Left lung (tissue), 10 donors: Measurements from ENCODE around the gene ZDHHC12. TPM values are rescaled to one million over a fixed set of nuclear protein-coding genes. Genes with fewer than 3 reads are reported as not detected.
A peak's percentile ranks its signal among the peaks of the same experiment; 100 is the strongest.

Source experiments
- ATAC-seq: fragments of 200-7000 bp; cut with Tn5 transposase; one replicate; pipeline ENCODE4 v1.9.1; 2020; ENCODE audit warnings: moderate library complexity
- DNase-seq, 4 donors: peaks; one replicate each; pipeline ENCODE4 v3.0.0-alpha.2; 2013 to 2020
- H3K27ac ChIP-seq, 2 donors: fragments of 200-600 bp; sonication (generic) in 1 of 2; one replicate each; pipeline versions ENCODE4 v1.5.0 to v1.8.0; 2020 to 2021
- H3K27me3 ChIP-seq, 2 donors: fragments of 200-600 bp; sonication (generic) in 1 of 2; one replicate each; pipeline versions ENCODE4 v1.5.0 to v1.8.0; 2020 to 2021
- H3K36me3 ChIP-seq, 2 donors: fragments of 200-600 bp; sonication (generic) in 1 of 2; one replicate each; pipeline versions ENCODE4 v1.5.0 to v1.8.0; 2020 to 2021
- H3K4me1 ChIP-seq, 2 donors: fragments of 200-600 bp; one replicate each; pipeline ENCODE4 v1.8.0; 2021
- H3K4me3 ChIP-seq, 2 donors: fragments of 200-600 bp; sonication (generic) in 1 of 2; one replicate each; pipeline versions ENCODE4 v1.5.0 to v1.8.0; 2020 to 2021; ENCODE audit warnings: mild to moderate bottlenecking in 1 of 2
- H3K9me3 ChIP-seq, 2 donors: fragments of 200-600 bp; sonication (generic) in 1 of 2; one replicate each; pipeline versions ENCODE4 v1.5.0 to v1.8.0; 2020 to 2021
- CTCF ChIP-seq, 2 donors: fragments of 200-600 bp; sonication (generic) in 1 of 2; IDR thresholded peaks; one replicate each; pipeline versions ENCODE4 v1.5.0 to v1.8.0; 2021; ENCODE audit warnings: antibody characterized with exemption in 2 of 2
- intact Hi-C, 2 donors: fragments of 100-400 bp; cut with DNase I; formaldehyde crosslinking; loops; one replicate each; pipeline versions ENCODE4 v1.11.2 to v1.14.2; 2022
- polyA plus RNA-seq, 6 donors: library from polyadenylated mRNA; unstranded; fragments of 120-200 nt; gene quantifications; one replicate each; pipeline ENCODE4 v1.2.1, GENCODE V29; 2013; ENCODE audit not compliant: insufficient read length in 6 of 6
- total RNA-seq, 2 donors: library from RNA; stranded (reverse); fragmentation: NEBNext Ultra II Directional; extraction: Animal tissue kit (Norgen Biotek cat#: 25700); gene quantifications; one replicate each; pipeline ENCODE4 v1.2.1, GENCODE V29; 2021
- donor health status: DM: no; HTN: yes; CAD: no.
- donor health status: DM: no; HTN: no; CAD: no.

Gene ZDHHC12
- total and polyA plus RNA-seq, 8 donors, result 10.8 to 48.9 (median 12.0) TPM

DNA sequence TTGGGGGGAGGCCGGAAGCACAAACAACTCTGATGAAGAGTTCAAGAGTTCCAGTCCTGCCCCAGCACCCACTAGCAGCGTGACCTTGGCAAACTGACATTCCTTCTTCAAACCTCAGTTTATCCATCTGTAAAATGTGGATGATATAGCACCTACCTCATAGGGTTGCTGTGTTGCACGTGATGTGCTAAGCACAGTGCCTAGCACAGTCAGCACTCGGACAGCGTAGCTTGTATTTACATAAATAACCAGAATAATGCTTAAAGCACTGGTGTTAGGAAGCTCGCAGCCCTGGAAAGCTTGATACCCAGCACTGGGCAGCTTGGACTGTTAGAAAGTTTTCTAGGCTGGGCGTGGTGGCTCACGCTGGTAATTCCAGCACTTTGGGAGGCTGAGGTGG is 16.5 kb downstream of the ZDHHC12 start:
- TF ChIP-seq CTCF (IDR thresholded peaks at IDR 0.05), result no peak
- Histone ChIP-seq H3K9me3 (no peaks in the 10 kb centered on the region), H3K27ac (no peak overlapping the region), H3K4me1 (peaks cover 0 to 12% of the 10 kb centered on the region in 2 donors), H3K36me3 (peaks cover 0 to 26% of the 10 kb centered on the region in 2 donors), H3K4me3 (no peak overlapping the region), H3K27me3 (no peaks in the 10 kb centered on the region)
- intact Hi-C loops, result no loop called here
- peak in 1 of 4 donors; percentile 3 for DNase-seq
- ATAC-seq, result no peak

- H3K9me3 ChIP-seq, result no peaks in the 10 kb centered on the region
- no peak overlapping the region for H3K4me3 ChIP-seq
- no peak for TF ChIP-seq CTCF (IDR thresholded peaks at IDR 0.05)
- no peak overlapping the region for H3K27ac ChIP-seq
- intact Hi-C loops, result no loop called here
- peaks cover 0 to 18% of the 10 kb centered on the region in 2 donors for H3K4me1 ChIP-seq
- H3K27me3 ChIP-seq, result no peaks in the 10 kb centered on the region
- peak in 2 of 4 donors; percentile 27 to 75 for DNase-seq
- ATAC-seq, result no peak
- peaks cover 0 to 20% of the 10 kb centered on the region in 2 donors for H3K36me3 ChIP-seq
These were observed 17.1 kb downstream of the ZDHHC12 start for GRCh38 chr9:128706671-128707381.

DNA sequence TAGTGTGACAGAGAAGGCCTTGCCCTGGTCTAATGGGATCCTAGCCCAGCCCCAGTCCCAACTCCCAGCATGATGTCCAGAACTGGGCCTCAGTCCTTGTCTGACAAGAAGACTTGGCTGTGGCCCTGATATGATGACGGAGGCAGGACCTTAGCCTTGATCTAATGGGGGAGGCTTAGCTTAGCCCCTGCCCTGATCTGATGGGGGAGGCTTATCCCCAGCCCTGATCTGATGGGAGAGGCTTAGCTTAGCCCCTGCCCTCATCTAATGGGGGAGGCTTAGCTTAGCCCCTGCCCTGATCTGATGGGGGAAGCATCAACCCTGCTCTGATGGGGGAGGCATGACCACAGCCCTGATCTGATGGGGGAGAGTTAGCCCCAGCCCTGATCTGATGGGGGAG is 17.9 kb downstream of the ZDHHC12 start:
- peak in 1 of 4 donors; percentile 10 for DNase-seq
- ATAC-seq, result no peak

DNA sequence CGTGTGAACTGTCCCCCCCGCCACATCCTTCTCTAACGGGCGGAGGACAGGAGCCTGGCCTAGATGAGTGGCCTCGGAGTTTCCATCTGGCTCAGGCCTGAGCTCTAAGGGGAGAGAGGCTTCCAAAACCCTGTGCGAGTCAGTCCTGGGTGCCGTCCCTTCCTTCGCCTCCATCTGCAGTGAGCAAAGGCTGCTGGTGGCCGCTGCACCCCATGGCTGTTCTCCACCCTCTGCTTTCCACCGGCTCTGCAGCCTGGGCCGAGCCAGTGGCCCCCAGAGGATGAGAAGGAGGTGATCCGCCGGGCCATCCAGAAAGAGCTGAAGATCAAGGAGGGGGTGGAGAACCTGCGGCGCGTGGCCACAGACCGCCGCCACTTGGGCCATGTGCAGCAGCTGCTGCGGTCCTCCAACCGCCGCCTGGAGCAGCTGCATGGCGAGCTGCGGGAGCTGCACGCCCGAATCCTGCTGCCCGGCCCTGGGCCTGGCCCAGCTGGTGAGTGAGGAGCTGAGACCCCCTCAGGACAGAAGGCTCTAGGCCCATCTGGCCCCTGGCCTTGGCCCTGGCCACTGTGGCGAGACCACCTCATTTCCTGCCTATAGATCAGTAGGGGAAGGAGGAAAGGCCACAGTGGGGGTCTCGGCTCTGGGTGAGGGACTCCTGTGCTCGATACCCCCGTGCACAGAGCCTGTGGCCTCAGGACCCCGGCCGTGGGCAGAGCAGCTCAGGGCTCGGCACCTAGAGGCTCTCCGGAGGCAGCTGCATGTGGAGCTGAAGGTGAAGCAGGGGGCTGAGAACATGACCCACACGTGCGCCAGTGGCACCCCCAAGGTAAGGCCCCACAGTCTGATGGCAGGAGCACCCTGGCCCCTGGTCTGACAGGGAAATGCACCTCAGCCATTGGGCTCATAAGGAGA is 18.6 kb downstream of the ZDHHC12 start:
- Histone ChIP-seq H3K4me3 (no peak overlapping the region), H3K27me3 (no peaks in the 10 kb centered on the region), H3K27ac (peak overlapping the region in 1 of 2 donors; percentile 83), H3K9me3 (no peaks in the 10 kb centered on the region), H3K4me1 (peaks cover 0 to 28% of the 10 kb centered on the region in 2 donors), H3K36me3 (peaks cover 0 to 18% of the 10 kb centered on the region in 2 donors)
- DNase-seq, result peak in 2 of 4 donors; percentile 27 to 61
- ATAC-seq, result no peak
- intact Hi-C loops, result no loop called here
- no peak for TF ChIP-seq CTCF (IDR thresholded peaks at IDR 0.05)

More for the DNA sequence above, 17.9 kb downstream of the ZDHHC12 start:
- H3K27me3 ChIP-seq, result no peaks in the 10 kb centered on the region
- H3K36me3 ChIP-seq, result peaks cover 0 to 18% of the 10 kb centered on the region in 2 donors
- H3K9me3 ChIP-seq, result no peaks in the 10 kb centered on the region
- intact Hi-C loops, result no loop called here
- peaks cover 0 to 26% of the 10 kb centered on the region in 2 donors for H3K4me1 ChIP-seq
- TF ChIP-seq CTCF (IDR thresholded peaks at IDR 0.05), result no peak
- no peak overlapping the region for H3K4me3 ChIP-seq
- peak overlapping the region in 1 of 2 donors; percentile 83 for H3K27ac ChIP-seq

GRCh38 chr9:128704356-128704670 is 19.6 kb downstream of the ZDHHC12 start:
- DNase-seq, result peak in 1 of 4 donors; percentile 13
- Histone ChIP-seq H3K9me3 (no peaks in the 10 kb centered on the region), H3K27ac (peak overlapping the region; percentile 76 to 83), H3K27me3 (no peaks in the 10 kb centered on the region), H3K4me3 (peak overlapping the region in 1 of 2 donors; percentile 84), H3K36me3 (peaks cover 0 to 18% of the 10 kb centered on the region in 2 donors), H3K4me1 (peaks cover 0 to 28% of the 10 kb centered on the region in 2 donors)
- TF ChIP-seq CTCF (IDR thresholded peaks at IDR 0.05), result no peak
- intact Hi-C loops, result no loop called here
- ATAC-seq, result no peak
